Measurements from ENCODE around the gene BDNF. TPM values are rescaled to one million over a fixed set of nuclear protein-coding genes. Genes with fewer than 3 reads are reported as not detected.

The BDNF gene
- total RNA-seq, 1 experiment from 2014 or later, result 0.36 TPM

- Histone ChIP-seq H3K9me3 (ENCODE audit: control insufficient read depth, insufficient read depth, low read depth, low read length) (no peaks in the 10 kb centered on the region), H3K27me3 (ENCODE audit: control insufficient read depth, insufficient read depth, low read length) (no peaks in the 10 kb centered on the region), H3K36me3 (ENCODE audit: control insufficient read depth, insufficient read depth, low read length) (no peaks in the 10 kb centered on the region), H3K27ac (ENCODE audit: low read length) (no peak overlapping the region), H3K4me1 (ENCODE audit: control insufficient read depth, insufficient read depth, low read length) (no peaks in the 10 kb centered on the region), H3K4me3 (ENCODE audit: low read depth in 2 of 2, low read length in 2 of 2) (no peak overlapping the region)
- POLR2A ChIA-PET, result no interaction called here
- BruUV-seq (replicated peaks), result no TSS peak
- CTCF ChIA-PET, result no interaction called here
- TF ChIP-seq SIN3A (IDR thresholded peaks at IDR 0.05; ENCODE audit: borderline replicate concordance, insufficient read depth, low read depth, low read length), result no peak
- no peak for TF ChIP-seq CTCF (IDR thresholded peaks at IDR 0.05)
- no peak for TF ChIP-seq POLR2AphosphoS5 (IDR thresholded peaks at IDR 0.05; ENCODE audit: low read depth, low read length)
- no peak for TF ChIP-seq TCF7L2 (IDR thresholded peaks at IDR 0.05; ENCODE audit: low read depth, low read length)
- no peak for TF ChIP-seq REST (IDR thresholded peaks at IDR 0.05; ENCODE audit: insufficient read depth in 1 of 2, low read depth in 2 of 2, low read length in 1 of 2)
- in situ Hi-C loops (cut with HindIII; ENCODE audit: low pct_unique_long_range_greater_than_20kb, low sequenced_read_pairs) (no loop called here), intact Hi-C loops (cut with micrococcal nuclease; ENCODE audit: unreplicated experiment) (no loop called here)
- DNase-seq (ENCODE audit: low read depth, low spot score) (no peak), ATAC-seq (no peak)
Measured at GRCh38 chr11:27656806-27657483, 43.3 kb downstream of the BDNF start.

GRCh38 chr11:27656320-27656719 lies 43.9 kb downstream of the BDNF start:
- Histone ChIP-seq H3K27ac (ENCODE audit: low read length) (no peak overlapping the region), H3K4me1 (ENCODE audit: control insufficient read depth, insufficient read depth, low read length) (no peaks in the 10 kb centered on the region), H3K27me3 (ENCODE audit: control insufficient read depth, insufficient read depth, low read length) (no peaks in the 10 kb centered on the region), H3K4me3 (ENCODE audit: low read depth in 2 of 2, low read length in 2 of 2) (no peak overlapping the region), H3K36me3 (ENCODE audit: control insufficient read depth, insufficient read depth, low read length) (no peaks in the 10 kb centered on the region), H3K9me3 (ENCODE audit: control insufficient read depth, insufficient read depth, low read depth, low read length) (no peaks in the 10 kb centered on the region)
- intact Hi-C loops (cut with micrococcal nuclease; ENCODE audit: unreplicated experiment) (no loop called here), in situ Hi-C loops (cut with HindIII; ENCODE audit: low pct_unique_long_range_greater_than_20kb, low sequenced_read_pairs) (no loop called here)
- ChIA-PET POLR2A (no interaction called here), CTCF (no interaction called here)
- no peak for DNase-seq (ENCODE audit: low read depth, low spot score)
- TF ChIP-seq CTCF (IDR thresholded peaks at IDR 0.05), result no peak
- TF ChIP-seq TCF7L2 (IDR thresholded peaks at IDR 0.05; ENCODE audit: low read depth, low read length), result no peak
- TF ChIP-seq SIN3A (IDR thresholded peaks at IDR 0.05; ENCODE audit: borderline replicate concordance, insufficient read depth, low read depth, low read length), result no peak
- TF ChIP-seq REST (IDR thresholded peaks at IDR 0.05; ENCODE audit: insufficient read depth in 1 of 2, low read depth in 2 of 2, low read length in 1 of 2), result no peak
- no peak for TF ChIP-seq POLR2AphosphoS5 (IDR thresholded peaks at IDR 0.05; ENCODE audit: low read depth, low read length)
- BruUV-seq (replicated peaks), result no TSS peak
- no peak for ATAC-seq

Measured in Panc1 (cell line).